GM12878 (cell line): Measurements from ENCODE around the gene DNAJC16. TPM values are rescaled to one million over a fixed set of nuclear protein-coding genes. Genes with fewer than 3 reads are reported as not detected.

ENCODE experiments used
- ATAC-seq: fragments of 200-7000 bp; cut with Tn5 transposase; 3 replicates; pipeline ENCODE4 v1.9.1; 2020; ENCODE audit warnings: mild to moderate bottlenecking, moderate library complexity
- BruUV-seq: library from RNA; stranded (reverse); fragments of 400-500 nt; replicated peaks from 2 replicates; lab custom pipeline; 2021; lab: Mats Ljungman, UMichigan
- CTCF ChIA-PET: fragments of 300-600 bp; sonication (Branson Sonifier 250); formaldehyde crosslinking; extraction: SDS; loops from one replicate; lab custom pipeline; 2021; ENCODE audit warnings: inconsistent platforms; lab: Yijun Ruan, JAX
- POLR2A ChIA-PET: fragments of 350-600 bp; formaldehyde crosslinking; extraction: SDS; loops from one replicate; lab custom pipeline; 2021; ENCODE audit warnings: inconsistent platforms; lab: Charles Lee
- RAD21 ChIA-PET: fragments of 300-600 bp; sonication (Branson Sonifier 250); formaldehyde crosslinking; loops from one replicate; lab custom pipeline; 2023; ENCODE audit warnings: antibody characterized with exemption; ENCODE audit not compliant: unreplicated experiment; lab: Charles Lee
- SMC1A ChIA-PET: fragments of 300-600 bp; sonication (Branson Sonifier 250); formaldehyde crosslinking; loops from one replicate; lab custom pipeline; 2023; ENCODE audit not compliant: unreplicated experiment, uncharacterized antibody; lab: Charles Lee
- DNase-seq: peaks from one replicate; pipeline ENCODE4 v3.0.0-alpha.2; 2011; ENCODE audit warnings: low read depth, low spot score
- FAIRE-seq: peaks from 3 replicates; lab custom pipeline; 2011; peaks lifted over from hg19 to GRCh38; lab: Jason Lieb, UNC
- H2AFZ ChIP-seq: 2 replicates; pipeline ENCODE4 v1.6.0; 2011; ENCODE audit warnings: low read depth, low read length, control low read depth; ENCODE audit not compliant: control insufficient read depth
- H3K27ac ChIP-seq: 2 replicates; pipeline ENCODE4 v1.5.1; 2011; ENCODE audit warnings: control low read depth; ENCODE audit not compliant: control insufficient read depth, insufficient read depth
- H3K27me3 ChIP-seq, 2 experiments: replicated peaks in 1 of 2; 2 replicates each; pipeline versions ENCODE4 v1.6.0 to v1.6.1; 2011; ENCODE audit warnings: low read length in 1 of 2; ENCODE audit not compliant: control insufficient read depth in 2 of 2, insufficient read depth in 2 of 2
- H3K36me3 ChIP-seq, 2 experiments: 2 replicates each; pipeline ENCODE4 v1.5.1; 2011; ENCODE audit warnings: low read length in 1 of 2; ENCODE audit not compliant: control insufficient read depth in 2 of 2, insufficient read depth in 2 of 2
- H3K4me1 ChIP-seq: 2 replicates; pipeline ENCODE4 v1.6.1; 2011; ENCODE audit warnings: mild to moderate bottlenecking, low read length, moderate library complexity, mixed read lengths; ENCODE audit not compliant: control insufficient read depth, insufficient read depth
- H3K4me2 ChIP-seq: 2 replicates; pipeline ENCODE4 v1.6.0; 2011; ENCODE audit warnings: control low read depth; ENCODE audit not compliant: control insufficient read depth, insufficient read depth
- H3K4me3 ChIP-seq: fragments of 200-600 bp; sonication (generic); 2 replicates; pipeline ENCODE4 v1.5.1; 2016
- H3K79me2 ChIP-seq: 2 replicates; pipeline ENCODE4 v1.6.0; 2011; ENCODE audit warnings: low read length; ENCODE audit not compliant: control insufficient read depth, insufficient read depth
- H3K9ac ChIP-seq: 2 replicates; pipeline ENCODE4 v1.8.0; 2011; ENCODE audit warnings: low read length, control low read depth, mixed read lengths; ENCODE audit not compliant: control insufficient read depth, insufficient read depth
- H3K9me3 ChIP-seq: replicated peaks from 3 replicates; pipeline ENCODE4 v1.5.1; 2011; ENCODE audit warnings: mild to moderate bottlenecking, low read length; ENCODE audit not compliant: control insufficient read depth, insufficient read depth
- H4K20me1 ChIP-seq: 2 replicates; pipeline ENCODE4 v1.6.0; 2011; ENCODE audit not compliant: control insufficient read depth, insufficient read depth
- ASH2L ChIP-seq: fragments of 300-600, 200-600 bp; sonication (generic); IDR thresholded peaks from 2 replicates; pipeline ENCODE4 v1.6.1; 2017; ENCODE audit warnings: low read depth, mild to moderate bottlenecking, borderline replicate concordance
- IKZF2 ChIP-seq, 2 experiments: fragments of 450-650 bp; IDR thresholded peaks; 2 replicates each; pipeline ENCODE4 v1.6.1; 2017; ENCODE audit warnings: mild to moderate bottlenecking in 2 of 2, moderate library complexity in 2 of 2
- NFIC ChIP-seq: IDR thresholded peaks from 2 replicates; pipeline ENCODE4 v1.6.1; 2012; ENCODE audit warnings: low read depth, mild to moderate bottlenecking, inconsistent platforms, low read length, moderate library complexity
- POU2F2 ChIP-seq: IDR thresholded peaks from 3 replicates; pipeline ENCODE4 v1.6.1; 2011; ENCODE audit warnings: low read depth, mild to moderate bottlenecking, low read length, borderline replicate concordance
- WGBS: methylation state at CpG from one replicate; pipeline ENCODE4 v1.1.6; 2016; ENCODE audit warnings: low lambda C conversion rate; ENCODE audit not compliant: insufficient replicate concordance, insufficient coverage; ENCODE audit errors: missing lambda C conversion rate; 5-methylcytosine and 5-hydroxymethylcytosine counted together
- in situ Hi-C: fragments of 300-500 bp; cut with MboI; formaldehyde crosslinking; loops from 9 replicates; pipeline ENCODE4 v1.14.3; 2018; ENCODE audit warnings: mixed read lengths
- intact Hi-C: fragments of 100-400 bp; cut with micrococcal nuclease; formaldehyde crosslinking; loops from one replicate; pipeline ENCODE4 v1.14.2; 2022; ENCODE audit not compliant: unreplicated experiment
- polyA plus RNA-seq, 11 experiments: library from polyadenylated mRNA; depleted of rRNA in 4 of 11; unstranded in 6 of 11; stranded (reverse) in 5 of 11; fragments of >200 nt; fragmentation: Nextera tagmentation in 4 of 11; fragmentation: Illumina TruSeq in 1 of 11; extraction: Ambion mirVana in 4 of 11; extraction: Trizol in 1 of 11; gene quantifications; 1 replicate in 1 of 11; 2 replicates in 10 of 11; pipeline versions ENCODE4 v1.2.1 to v1.2.3, GENCODE V29; 2011 to 2016; ENCODE audit warnings: inconsistent platforms in 2 of 11, missing spikeins in 2 of 11, low read depth in 1 of 11
- total RNA-seq, 4 experiments: library from RNA; depleted of rRNA in 3 of 4; stranded (reverse); fragments of >200 nt in 3 of 4; fragmentation: Illumina TruSeq in 1 of 4; extraction: Trizol in 1 of 4; gene quantifications; 2 replicates each; pipeline versions ENCODE4 v1.2.1 to v1.2.3, GENCODE V29; 2013 to 2021

The DNAJC16 gene
- total and polyA plus RNA-seq, 10 of the 15 experiments (the other 5 are each of a cell fraction or from before 2014, with no cell fraction given), result 2.4 to 12.7 (median 7.8) TPM

DNA sequence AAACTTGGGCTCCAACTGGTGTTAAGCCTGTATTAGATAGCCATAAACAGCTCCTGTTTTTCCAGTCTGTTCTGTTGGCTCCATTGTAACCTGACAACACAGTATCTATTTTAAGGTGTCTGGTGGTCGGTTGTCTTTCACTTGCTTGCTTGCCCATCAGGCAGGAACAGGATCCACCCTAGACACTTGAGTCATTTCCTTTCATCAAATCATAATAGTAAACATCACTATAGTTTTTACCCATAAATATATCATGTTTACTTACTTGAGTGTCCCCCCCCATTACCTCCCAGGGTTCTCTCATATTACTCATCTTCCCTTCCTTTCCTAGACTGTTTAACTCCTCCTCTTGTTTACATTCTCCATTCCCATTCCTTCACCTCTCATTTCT lies 93.5 kb downstream of the DNAJC16 start:
- Histone ChIP-seq H3K79me2 (peaks cover 74% of the 10 kb centered on the region), H3K4me3 (peak overlapping the region; percentile 90), H3K9me3 (no peaks in the 10 kb centered on the region), H4K20me1 (no peaks in the 10 kb centered on the region), H3K4me1 (peaks cover 14% of the 10 kb centered on the region), H3K4me2 (peak overlapping the region; percentile 78), H3K27me3 (no peaks in the 10 kb centered on the region), H3K27ac (peak overlapping the region; percentile 40; the same call in 1 of the 2 replicates), H2AFZ (no peak overlapping the region), H3K9ac (peak overlapping the region; percentile 25; the same call in 1 of the 2 replicates), H3K36me3 (no peaks in the 10 kb centered on the region; a peak in 1 of 4 replicates)
- 0% methylated on average over 1 of the region's 1 CpG for WGBS
- DNase-seq (no peak), FAIRE-seq (no peak), ATAC-seq (no peak)
- ChIA-PET SMC1A (interaction anchor here (0.8 to 2.0 kb wide), 4 partner anchors 10 to 569 kb away, joined by 3 to 5 read pairs (median 5); no protein-coding TSS in a partner anchor), RAD21 (interaction anchor here (0.5 to 1.5 kb wide), 2 partner anchors 17 to 57 kb away, joined by 3 read pairs; no protein-coding TSS in a partner anchor), POLR2A (interaction anchor here (1.0 kb wide), 1 partner anchor 65 kb away, joined by 3 read pairs; no protein-coding TSS in a partner anchor), CTCF (interaction anchor here (0.6 to 1.7 kb wide), 3 partner anchors 10 to 203 kb away, joined by 3 to 11 read pairs (median 3); no protein-coding TSS in a partner anchor)
- in situ Hi-C loops (no loop called here), intact Hi-C loops (no loop called here)
- TF ChIP-seq ASH2L, result no peak
- 0 out of 4 replicates have a peak, but pooled peaks of 1 of the 2 experiments have one; percentile 17 for TF ChIP-seq IKZF2 (IDR thresholded peaks at IDR 0.05)
- BruUV-seq, result no TSS peak

DNA sequence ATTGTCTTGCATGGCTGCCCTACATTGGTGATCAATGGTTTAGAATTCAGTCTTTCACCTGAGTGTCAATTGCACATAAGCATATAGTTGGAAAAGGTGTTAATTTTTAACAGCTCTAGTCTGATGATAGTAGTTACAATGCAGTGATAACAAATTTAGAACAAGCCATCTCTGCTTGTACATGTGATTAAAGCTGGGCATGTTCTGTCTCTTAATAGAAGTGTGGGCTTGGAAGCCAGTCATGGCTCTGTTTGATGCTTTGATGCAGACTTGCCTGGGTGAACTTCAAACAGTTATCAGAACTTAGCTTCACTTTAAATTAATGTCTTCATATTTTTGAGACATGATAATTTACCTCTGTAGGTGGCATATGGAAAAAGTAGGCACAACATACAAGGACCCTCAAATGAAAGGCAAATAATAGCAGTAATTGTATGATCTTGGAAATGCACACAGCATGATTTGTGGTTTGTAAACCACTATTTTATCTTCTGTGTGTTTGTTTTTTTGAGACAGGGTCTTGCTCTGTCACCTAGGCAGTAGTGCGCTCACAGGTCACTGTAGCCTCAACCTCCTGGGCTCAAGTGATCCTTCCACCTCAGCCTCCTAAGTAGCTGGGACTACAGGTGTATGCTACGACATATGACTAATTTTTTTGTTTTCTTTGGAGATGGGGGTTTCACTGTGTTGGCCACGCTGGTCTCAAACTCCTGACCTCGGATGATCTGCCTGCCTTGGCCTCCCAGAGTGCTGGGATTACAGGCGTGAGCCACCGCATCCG lies 94.4 kb downstream of the DNAJC16 start:
- RAD21 ChIA-PET, result interaction anchor here (0.5 to 1.1 kb wide), 4 partner anchors 15 to 76 kb away, joined by 3 to 6 read pairs (median 3); no protein-coding TSS in a partner anchor
- Histone ChIP-seq H2AFZ (no peak overlapping the region), H3K9me3 (no peaks in the 10 kb centered on the region), H4K20me1 (no peaks in the 10 kb centered on the region), H3K4me3 (peak overlapping the region; percentile 13; the same call in 1 of the 2 replicates), H3K27me3 (no peaks in the 10 kb centered on the region)
- POLR2A ChIA-PET, result interaction anchor here (0.5 to 0.6 kb wide), 2 partner anchors 49 to 755 kb away, joined by 3 to 4 read pairs; no protein-coding TSS in a partner anchor
- no TSS peak for BruUV-seq
- SMC1A ChIA-PET, result interaction anchor here (0.8 to 2.0 kb wide), 5 partner anchors 9 to 568 kb away, joined by 3 to 5 read pairs (median 5); no protein-coding TSS in a partner anchor
- in situ Hi-C loops, result no loop called here
- no peak for ATAC-seq
- 91% methylated on average over 7 of the region's 7 CpGs for whole genome bisulfite sequencing
- DNase-seq, result no peak
- TF ChIP-seq NFIC (no peak), POU2F2 (no peak)
- TF ChIP-seq, all 136 proteins: peak for 0
- no peaks in the 10 kb centered on the region; a peak in 1 of 4 replicates for H3K36me3 ChIP-seq
- H3K4me1 ChIP-seq, result peaks cover 14% of the 10 kb centered on the region
- no peak for FAIRE-seq
- no peak overlapping the region for H3K9ac ChIP-seq
- no peak overlapping the region for H3K27ac ChIP-seq
- intact Hi-C loops, result no loop called here
- peaks cover 78% of the 10 kb centered on the region for H3K79me2 ChIP-seq
- H3K4me2 ChIP-seq, result peak overlapping the region; percentile 78
- CTCF ChIA-PET, result interaction anchor here (1.0 to 1.7 kb wide), 2 partner anchors 9 to 28 kb away, joined by 3 to 11 read pairs; no protein-coding TSS in a partner anchor
